ENCODE results near the gene PHF12.
"Not testable (repeated sequence)": the region's sequence is repeated elsewhere in the genome, so short reads cannot be mapped to it uniquely, and the experiment has no call there.

The PHF12 gene

GRCh38 chr17:28938552-28938951 lies 12.8 kb downstream of the PHF12 start:
- no peak for TF ChIP-seq CTCF (IDR thresholded peaks at IDR 0.05; ENCODE audit: control insufficient read depth, extremely low read depth, insufficient read depth)
- DNase-seq (ENCODE audit: low read depth), result no peak
- no peak overlapping the region for H3K4me3 ChIP-seq (ENCODE audit: low read depth, low read length)

- TF ChIP-seq CTCF (IDR thresholded peaks at IDR 0.05; ENCODE audit: control insufficient read depth, extremely low read depth, insufficient read depth), result no peak
- peak; percentile 99 for DNase-seq (ENCODE audit: low read depth)
- H3K4me3 ChIP-seq (ENCODE audit: low read depth, low read length), result no peak overlapping the region
Observed at GRCh38 chr17:28937044-28937729, 14.1 kb downstream of the PHF12 start.

DNA sequence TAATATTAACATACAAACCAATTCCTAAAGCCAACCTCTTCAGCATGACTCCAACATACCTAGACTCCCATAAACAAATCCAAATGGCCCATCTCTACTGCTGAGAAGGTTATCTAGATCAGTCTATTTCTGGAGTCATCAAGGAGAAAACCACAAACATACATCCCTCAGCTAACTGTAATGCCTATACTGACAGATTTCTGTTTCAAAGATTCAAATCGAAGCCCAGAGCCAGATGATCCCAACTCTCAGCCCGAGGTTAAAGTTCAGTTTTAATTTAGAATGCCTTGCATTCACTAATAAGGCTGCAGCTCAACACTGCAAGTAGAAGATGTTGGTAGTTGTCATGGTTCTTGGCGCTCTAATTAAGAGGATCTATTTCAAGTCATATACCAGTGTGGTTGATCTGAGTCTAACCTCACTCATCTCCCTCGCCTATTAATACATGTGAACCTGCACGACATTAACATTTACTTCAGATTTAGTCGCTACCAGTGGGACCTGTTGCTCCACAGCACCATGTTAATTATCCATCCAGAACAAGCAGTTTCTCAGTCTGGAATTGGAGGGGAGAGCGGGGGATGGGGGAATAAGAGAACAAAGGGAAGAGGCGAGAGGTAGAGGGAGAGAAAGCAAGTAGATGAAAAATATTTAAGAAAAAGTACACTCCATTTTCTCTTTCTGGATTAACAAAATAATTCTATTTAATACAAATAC lies 15.4 kb downstream of the PHF12 start:
- no peak overlapping the region for H3K4me3 ChIP-seq (ENCODE audit: low read depth, low read length)
- TF ChIP-seq CTCF (IDR thresholded peaks at IDR 0.05; ENCODE audit: control insufficient read depth, extremely low read depth, insufficient read depth), result no peak
- DNase-seq (ENCODE audit: low read depth), result no peak

DNA sequence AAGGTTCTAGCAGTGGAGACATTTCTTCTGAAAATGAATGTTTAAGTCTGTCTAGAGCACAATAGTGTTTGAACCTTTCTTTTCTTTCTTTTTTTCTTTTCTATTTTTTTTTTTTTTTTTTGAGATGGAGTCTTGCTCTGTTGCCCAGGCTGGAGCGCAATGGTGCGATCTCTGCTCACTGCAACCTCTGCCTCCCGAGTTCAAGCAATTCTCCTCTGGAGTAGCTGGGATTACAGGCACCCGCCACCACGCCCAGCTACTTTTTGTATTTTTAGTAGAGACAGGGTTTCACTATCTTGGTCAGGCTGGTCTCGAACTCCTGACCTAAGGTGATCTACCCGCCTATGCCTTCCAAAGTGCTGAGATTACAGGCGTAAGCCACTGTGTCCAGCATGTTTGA lies 16.8 kb downstream of the PHF12 start:
- DNase-seq (ENCODE audit: low read depth); H3K4me3 ChIP-seq (ENCODE audit: low read depth, low read length): not testable (repeated sequence)

DNA sequence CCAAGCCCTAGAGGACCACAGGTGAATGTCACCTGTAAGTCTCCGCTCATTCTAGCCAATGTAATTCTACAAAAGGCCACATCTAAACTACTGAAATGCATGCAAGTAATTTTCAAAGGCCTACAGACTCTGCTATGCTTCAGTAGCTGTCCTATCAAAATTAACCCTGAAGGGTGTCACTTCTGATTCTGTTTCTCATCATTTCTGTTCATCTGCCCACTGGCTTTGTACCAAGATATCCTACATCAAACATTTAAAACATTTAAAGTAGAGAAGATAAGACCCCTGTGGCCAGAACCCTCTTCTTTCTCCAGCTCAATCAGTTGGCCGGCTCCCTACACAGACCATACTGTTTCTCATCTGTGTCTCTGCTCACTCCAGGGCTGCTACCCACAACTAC lies 21.5 kb downstream of the PHF12 start:
- TF ChIP-seq CTCF (IDR thresholded peaks at IDR 0.05; ENCODE audit: control insufficient read depth, extremely low read depth, insufficient read depth), result no peak
- H3K4me3 ChIP-seq (ENCODE audit: low read depth, low read length), result no peak overlapping the region
- DNase-seq (ENCODE audit: low read depth), result no peak

- DNase-seq (ENCODE audit: low read depth), result no peak
- no peak overlapping the region for H3K4me3 ChIP-seq (ENCODE audit: low read depth, low read length)
- no peak for TF ChIP-seq CTCF (IDR thresholded peaks at IDR 0.05; ENCODE audit: control insufficient read depth, extremely low read depth, insufficient read depth)
Observed at GRCh38 chr17:28928061-28928460, 23.3 kb downstream of the PHF12 start.

DNA sequence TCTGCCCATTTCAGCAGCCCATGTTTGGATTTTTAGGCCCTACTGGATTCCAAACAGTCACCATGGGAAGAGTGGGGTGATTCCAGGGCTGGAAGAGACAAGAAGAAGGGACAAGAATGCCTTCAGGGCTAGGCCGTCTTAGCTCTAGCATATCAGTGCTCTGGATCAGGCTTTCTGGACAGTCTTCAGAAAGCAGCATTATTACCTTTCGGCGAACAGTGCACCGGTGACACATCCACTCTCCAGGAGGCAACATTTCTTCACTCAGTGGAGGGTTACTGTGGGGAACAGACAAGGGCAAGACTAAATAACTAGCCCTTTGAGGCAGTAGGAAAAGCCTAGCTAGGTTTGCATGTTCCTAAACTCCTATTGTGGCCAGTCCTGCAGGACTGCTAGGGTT lies 24.5 kb downstream of the PHF12 start:
- TF ChIP-seq CTCF (IDR thresholded peaks at IDR 0.05; ENCODE audit: control insufficient read depth, extremely low read depth, insufficient read depth), result no peak
- no peak for DNase-seq (ENCODE audit: low read depth)
- H3K4me3 ChIP-seq (ENCODE audit: low read depth, low read length), result no peak overlapping the region
